ENCODE data around the gene NOB1.

Gene NOB1

DNA sequence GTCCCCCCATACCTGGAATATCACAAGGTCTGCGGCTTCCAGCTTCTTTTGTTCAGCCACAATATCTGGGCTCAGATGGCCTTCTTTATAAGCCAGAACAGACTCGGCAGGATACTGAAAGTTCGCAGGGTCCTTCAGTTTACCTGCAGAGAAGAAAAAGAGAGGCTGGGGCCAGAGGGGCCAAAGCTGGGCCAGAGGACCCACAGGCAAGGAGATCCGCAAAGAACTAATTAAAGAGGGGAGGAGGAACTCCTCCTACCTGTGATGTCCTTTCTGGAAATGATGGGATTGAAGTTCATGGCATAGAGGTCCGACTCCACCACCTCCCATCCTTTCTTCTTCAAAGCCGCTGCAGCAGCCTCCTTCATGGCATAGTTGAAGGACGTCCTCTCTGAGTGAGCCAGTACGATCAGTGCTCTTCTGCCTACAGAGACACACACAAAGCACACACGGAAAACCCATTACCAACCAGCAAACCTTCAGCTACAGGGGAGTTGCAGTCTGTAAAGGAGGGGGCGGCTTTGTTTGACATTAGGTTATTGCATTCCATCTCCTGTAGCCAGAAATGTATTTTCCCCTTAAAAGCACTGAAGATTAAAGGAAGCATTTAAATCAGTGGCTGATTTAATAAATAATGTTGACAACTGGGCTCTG lies 36.5 kb downstream of the NOB1 start:
- no peak for DNase-seq

DNA sequence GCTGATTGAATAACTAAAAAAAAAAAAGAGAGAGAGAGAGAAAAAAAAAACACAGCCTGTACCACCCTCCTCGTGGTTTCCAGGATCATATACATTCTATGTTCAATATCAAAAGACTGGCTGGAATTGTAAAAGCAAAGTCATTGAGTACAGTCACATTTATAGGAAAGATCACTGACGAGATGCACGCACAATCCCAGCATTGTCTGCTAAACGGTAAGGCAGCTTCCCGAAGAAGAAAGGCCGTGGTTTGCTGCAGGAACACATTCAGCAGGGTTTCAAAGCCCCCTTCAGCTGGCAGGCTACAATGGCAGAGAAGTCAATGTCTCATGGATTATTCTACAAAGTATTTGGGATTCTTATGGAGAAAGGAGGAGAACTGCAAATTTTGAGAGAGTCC lies 37.7 kb downstream of the NOB1 start:
- no peak for DNase-seq

DNA sequence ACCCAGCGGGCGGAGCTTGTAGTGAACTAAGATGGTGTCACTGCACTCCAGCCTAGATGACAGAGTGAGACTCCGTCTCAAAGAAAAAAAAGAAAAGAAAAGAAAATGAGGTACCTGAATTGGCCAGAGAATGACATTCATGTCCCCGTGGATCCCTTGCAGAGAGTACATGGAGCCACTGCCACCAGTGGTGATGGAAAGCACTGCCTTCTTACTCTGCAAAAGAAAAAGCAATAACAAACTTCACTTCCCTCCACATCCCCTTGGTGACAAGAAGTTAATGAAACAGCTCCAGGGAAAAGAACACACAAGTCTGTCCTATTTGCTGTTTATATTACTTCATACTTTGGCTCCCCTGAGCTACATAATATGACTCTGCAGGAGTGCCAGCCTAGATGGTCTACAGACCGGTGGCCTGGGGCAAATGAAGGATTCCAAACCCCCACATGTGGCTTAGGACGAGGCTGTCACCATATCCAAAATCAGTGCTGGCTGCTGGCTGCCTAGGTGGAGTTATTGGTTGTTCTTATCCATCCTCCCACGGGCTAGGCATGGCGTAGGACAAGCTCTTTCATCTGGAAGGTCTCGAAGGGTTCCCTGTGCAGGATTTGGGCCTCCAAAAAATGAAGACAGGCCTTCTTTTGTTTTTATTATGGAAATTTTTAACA lies 41.7 kb downstream of the NOB1 start:
- no peak for DNase-seq

DNA sequence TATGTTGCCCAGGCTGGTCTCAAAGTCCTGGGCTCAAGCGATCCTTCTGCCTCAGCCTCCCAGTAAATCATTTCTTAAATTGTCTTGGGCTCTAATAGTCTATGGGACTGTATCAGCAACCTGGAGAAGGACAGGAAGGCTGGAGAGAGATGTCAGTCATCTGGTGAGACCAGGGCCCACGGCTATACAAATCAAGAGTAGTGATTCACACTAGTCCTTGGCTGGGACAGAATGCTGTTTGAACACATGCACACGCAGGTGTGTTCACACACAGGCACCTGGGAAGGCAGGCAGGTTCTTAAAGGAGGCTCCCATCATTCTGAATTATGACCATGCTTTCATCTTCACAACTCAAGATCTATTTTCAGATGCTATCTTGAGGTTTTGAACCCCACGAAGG lies 42.4 kb downstream of the NOB1 start:
- DNase-seq = no peak

DNA sequence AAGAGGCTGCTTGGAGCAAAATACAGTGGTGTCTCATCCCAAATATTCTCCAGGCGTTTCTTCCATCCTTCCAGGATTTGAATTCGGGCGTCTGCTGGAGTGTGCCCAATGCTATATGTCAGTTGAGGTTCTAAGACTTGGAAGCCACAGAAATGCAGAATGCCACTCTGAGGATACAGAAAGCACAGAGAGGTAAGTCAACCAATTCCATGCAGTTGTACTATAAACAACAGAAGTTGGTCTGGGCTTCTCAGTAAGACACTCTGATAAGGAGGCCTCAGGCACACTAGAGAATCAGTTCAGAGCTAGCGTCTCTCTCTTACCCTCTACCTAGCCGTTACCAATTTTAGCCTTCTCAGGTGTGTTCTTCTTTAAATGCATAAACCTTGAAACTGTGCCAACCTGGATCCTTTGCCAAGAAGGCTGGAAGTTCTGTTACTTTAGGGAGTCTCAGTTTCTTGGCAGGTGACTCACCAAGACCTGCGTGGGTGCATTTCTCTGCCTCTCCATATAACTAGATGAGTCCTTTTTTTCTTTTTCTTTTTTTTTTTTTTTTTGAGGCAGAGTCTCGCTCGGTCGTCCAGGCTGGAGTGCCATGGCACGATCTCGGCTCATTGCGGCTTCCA lies 43.5 kb downstream of the NOB1 start:
- DNase-seq = no peak

DNA sequence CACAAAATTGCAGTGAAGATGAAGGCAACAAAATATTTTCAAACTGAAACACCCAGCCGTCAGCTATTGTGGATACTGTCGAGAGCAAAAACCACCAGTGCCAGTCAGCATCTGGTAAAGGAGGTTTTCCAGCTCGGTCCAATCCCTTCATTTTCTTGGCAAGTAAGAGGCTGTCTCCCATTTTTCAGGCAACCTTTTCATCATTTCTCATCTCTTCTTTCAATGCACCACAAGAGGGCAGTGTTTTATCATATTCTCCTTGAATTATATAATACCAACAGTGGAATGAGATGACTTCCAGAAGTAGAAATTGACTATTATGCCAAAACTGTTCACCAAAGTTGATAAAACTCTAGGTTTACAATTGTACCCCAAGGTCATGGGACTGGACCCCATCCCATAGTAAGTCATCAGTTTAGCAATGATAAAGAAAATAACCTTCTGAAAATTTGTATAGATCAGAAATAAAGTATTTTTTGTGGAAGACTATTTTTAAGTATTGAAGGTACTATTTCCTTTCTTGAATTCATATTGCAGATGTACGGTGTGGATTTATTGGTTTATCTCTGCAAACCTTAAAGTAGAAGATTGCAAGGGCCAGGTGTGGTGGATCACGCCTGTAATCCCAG lies 45.2 kb downstream of the NOB1 start:
- DNase-seq = no peak

DNA sequence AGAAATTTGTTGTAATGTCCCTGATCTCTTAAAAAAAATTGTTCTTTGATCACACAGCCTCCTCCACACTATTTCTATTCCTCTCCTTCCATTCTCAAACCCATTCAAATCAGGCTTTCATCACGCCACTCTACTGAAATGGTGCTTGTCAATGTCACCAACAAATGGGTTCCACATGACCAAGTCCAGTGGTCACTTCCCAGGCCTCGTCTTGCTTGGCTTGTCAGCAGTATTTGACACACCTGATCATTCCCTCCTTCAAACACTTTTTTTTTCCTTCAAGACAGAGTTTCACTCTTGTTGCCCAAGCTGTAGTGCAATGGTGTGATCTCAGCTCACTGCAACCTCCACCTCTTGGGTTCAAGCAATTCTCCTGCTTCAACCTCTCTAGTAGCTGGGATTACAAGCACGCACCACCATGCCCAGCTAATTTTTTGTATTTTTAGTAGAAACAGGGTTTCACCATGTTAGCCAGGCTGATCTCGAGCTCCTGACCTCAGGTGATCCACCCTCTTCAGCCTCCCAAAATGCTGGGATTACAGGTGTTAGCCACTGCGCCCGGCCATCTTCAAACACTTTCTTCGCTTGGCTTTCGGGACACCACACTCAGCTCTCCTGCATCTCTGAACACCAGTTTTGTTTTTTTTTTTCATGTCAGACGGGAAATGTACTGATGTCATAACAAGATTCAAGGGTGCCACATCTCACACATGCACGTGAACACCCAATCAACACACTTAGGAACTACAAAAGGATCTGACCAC lies 46.6 kb downstream of the NOB1 start:
- DNase-seq = no peak

DNA sequence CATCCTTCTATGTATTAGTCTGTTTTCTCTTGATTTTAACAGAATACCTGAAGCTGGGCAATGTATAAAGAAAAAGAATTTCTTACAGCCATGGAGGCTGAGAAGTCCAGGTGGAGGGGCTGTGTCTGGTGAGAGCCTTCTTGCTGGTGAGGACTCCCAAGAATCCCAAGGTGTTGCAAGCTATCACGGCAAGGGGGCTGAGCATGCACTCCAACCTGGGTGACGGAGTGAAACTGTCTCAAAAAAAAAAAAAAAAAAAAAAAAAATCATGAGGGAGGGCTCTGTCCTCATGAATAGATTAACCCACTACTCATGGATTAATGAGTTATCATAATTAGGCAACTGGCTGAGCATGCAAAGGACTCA lies 47.8 kb downstream of the NOB1 start:
- DNase-seq = no peak

DNA sequence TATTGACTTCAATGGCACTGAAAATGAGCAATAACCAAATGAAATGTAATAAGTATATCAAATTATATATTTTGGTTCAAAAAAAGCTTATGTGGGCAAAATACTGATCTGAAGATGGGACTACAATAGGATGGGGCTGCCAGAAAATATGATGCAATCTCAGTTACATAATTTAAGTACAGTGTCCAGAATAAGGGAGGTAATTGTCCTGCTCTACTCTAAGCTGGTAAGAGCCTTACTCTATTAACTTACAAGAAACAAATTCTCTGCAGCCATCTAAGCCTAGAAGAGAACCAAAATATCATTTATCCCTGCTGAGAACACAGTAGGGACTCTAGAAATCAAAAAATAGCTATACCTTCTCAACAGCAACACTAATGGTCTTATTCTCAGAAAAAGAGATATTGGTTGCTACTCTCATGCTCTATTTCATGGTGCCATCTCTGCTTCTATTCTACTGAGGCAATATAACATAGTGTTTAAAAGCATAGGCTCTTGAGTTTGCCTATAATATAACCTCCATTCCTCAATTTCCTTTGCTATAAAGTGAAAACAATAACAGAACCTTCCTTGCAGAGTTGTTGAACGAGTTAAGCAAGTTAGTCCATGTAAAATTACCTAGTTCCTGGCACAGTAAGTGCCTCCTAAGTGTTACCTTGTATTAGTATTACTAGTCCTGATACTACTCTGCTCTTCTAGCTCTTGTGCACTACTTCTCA lies 48.3 kb downstream of the NOB1 start:
- DNase-seq = no peak

DNA sequence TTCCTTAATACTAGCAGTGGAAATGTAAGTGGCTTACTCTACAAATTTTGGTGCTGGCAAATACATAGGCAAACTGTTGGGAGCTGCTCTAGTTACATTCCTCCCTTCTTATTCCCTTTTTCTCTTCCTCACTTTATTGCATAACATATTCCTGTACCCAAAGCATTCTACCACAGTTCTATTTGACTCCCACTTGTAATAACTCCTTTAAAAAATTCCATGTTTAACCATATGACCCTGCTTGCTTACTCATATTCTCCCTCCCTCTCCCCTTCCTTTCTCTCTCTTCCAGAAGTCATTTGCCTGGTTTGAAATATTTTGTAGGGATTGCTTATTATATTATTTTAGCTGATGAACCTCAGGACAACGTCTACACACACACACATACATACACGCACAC lies 51.1 kb downstream of the NOB1 start:
- no peak for DNase-seq

DNA sequence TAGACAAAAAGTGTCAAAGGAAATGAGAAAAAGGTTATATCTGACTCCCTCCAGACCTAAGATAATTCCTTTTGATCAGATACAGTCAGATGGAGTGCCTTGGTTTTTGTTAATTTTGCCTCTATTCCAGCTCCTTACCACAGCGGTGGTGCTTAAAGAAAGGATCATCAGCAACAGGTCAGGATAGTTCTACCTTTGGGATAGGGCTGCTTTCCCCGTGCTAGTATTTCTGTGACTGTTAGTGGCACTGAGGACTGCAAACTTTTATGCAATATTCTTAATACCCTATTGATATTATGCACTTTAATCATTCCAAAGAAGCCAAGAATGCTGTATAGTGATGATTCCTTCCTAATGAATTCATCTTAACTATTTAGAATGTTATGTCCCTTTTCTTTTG lies 52.9 kb downstream of the NOB1 start:
- DNase-seq = no peak

DNA sequence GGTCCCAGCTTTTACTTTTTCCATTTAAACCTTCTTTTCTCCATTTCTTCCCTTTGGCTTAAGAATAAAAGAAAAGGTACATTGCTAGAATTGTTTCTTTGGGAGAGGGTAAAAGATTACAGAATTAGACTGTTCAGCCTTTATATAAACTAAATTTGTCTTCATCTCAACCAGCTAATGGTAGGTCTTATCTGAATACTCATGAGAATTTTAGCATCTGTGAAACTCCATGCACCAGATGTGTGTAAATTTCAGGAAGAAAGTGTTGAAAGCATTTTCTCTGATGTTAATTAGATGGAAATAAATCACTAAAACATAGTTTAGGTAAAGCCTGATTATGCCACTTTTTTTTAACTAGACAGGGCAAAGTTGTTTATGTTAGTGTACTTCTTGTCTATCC lies 53.3 kb downstream of the NOB1 start:
- no peak for DNase-seq

DNA sequence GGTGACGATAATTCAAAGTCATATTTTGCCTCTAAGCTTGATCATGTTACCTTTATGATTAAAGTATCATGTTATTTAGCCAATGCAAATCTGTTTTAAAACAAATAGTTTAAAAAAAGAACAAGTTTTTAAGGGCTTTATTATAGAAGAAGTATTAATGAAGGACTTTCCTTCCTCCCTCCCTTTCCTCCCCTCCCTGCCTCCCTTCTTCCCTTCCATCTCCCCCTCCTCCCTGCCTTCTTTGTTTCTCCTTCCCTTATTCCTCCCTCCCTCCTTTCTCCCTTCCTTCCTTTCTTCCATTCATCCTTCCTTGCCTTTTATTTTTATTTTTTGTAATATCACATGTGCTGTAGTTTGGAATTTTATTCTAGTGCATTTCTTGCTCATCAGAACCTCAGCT lies 54.8 kb downstream of the NOB1 start:
- no peak for DNase-seq

DNA sequence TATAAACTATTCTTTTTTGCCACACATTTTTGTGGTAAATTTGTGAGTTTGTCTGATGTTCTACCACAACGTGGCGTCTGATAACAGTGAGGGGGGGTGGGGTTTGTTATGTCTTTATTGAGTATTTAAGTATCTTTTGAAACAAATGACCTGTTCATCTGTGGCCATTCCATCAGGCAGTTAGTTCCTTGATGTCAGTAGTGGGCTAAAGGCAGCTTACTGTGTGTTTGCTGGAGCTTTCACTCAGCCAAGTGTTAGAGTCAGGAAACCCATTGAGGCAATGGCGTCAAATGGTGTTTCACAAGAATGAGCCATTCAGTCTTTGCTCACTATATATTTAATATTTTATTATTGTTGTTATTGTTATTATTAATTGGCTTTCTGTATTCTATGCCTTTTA lies 56.3 kb downstream of the NOB1 start:
- no peak for DNase-seq

DNA sequence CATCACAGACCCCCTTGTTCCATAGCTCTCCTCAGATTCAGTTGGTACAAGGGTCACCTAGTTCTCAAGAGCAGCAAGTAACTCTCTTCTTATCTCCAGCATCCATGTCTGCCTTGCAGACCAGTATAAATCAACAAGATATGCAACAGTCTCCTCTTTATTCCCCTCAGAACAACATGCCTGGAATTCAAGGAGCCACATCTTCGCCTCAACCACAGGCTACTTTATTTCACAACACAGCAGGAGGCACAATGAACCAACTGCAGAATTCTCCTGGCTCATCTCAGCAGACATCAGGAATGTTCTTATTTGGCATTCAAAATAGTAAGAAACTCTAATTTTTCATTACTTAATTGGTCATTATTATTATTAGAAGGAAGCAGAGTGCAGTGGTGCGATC lies 60.8 kb downstream of the NOB1 start:
- no peak for DNase-seq

DNA sequence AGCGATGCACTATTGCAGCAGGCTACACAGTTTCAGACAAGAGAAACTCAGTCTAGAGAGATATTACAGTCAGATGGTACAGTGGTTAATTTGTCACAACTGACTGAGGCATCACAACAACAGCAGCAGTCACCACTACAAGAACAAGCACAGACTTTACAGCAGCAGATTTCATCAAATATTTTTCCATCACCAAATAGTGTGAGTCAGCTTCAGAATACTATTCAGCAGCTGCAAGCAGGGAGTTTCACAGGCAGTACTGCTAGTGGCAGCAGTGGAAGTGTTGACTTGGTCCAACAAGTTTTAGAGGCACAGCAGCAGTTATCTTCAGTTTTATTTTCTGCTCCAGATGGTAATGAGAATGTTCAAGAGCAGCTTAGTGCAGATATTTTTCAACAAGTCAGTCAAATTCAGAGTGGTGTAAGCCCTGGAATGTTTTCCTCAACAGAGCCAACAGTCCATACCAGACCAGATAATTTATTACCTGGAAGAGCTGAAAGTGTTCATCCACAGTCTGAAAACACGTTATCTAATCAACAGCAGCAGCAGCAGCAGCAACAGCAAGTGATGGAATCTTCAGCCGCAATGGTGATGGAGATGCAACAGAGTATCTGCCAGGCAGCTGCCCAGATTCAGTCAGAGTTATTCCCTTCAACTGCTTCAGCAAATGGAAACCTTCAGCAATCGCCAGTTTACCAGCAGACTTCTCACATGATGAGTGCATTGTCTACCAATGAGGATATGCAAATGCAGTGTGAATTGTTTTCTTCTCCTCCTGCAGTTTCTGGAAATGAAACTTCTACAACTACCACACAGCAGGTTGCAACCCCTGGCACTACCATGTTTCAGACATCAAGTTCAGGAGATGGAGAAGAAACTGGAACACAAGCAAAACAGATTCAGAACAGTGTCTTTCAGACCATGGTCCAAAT lies 62.5 kb downstream of the NOB1 start:
- no peak for DNase-seq

Measured in NCI-H2081 treated with DMSO at 0.1 percent for 48 hours (cell line).